ENCODE data around the gene COPS8. TPM values are rescaled to one million over a fixed set of nuclear protein-coding genes. Genes with fewer than 3 reads are reported as not detected.

The COPS8 gene
- total RNA-seq, 2 donors from 2014 or later = 66.3 to 72.7 TPM

- Histone ChIP-seq H3K4me1 (ENCODE audit: control insufficient read depth, insufficient read depth, low read length) (no peaks in the 10 kb centered on the region), H3K27me3 (ENCODE audit: control insufficient read depth, insufficient read depth, low read length, poor library complexity, severe bottlenecking) (peaks cover 11% of the 10 kb centered on the region), H3K36me3 (ENCODE audit: control insufficient read depth, insufficient read depth, low read length) (no peaks in the 10 kb centered on the region), H3K9ac (ENCODE audit: extremely low read depth, low read length, poor library complexity, severe bottlenecking) (no peak overlapping the region), H3K4me3 (ENCODE audit: low read length) (no peak overlapping the region), H3K27ac (ENCODE audit: low read depth, low read length) (no peak overlapping the region), H3K9me3 (ENCODE audit: control insufficient read depth, low read length) (peaks cover 13% of the 10 kb centered on the region)
- no peak overlapping the region for H3K27ac Mint-ChIP-seq
- peak; percentile 96 for DNase-seq
- 82 to 83% methylated on average over 13 to 24 of the region's 24 CpGs for WGBS, 2 experiments (ENCODE audit: insufficient coverage in 1 of 2, insufficient read length in 1 of 2)
- H3K36me3 Mint-ChIP-seq (ENCODE audit: low read depth) = no peaks in the 10 kb centered on the region
- no peaks in the 10 kb centered on the region for H3K4me1 Mint-ChIP-seq
- H3K27me3 Mint-ChIP-seq (ENCODE audit: insufficient read depth) = peaks cover 24% of the 10 kb centered on the region
- H3K9me3 Mint-ChIP-seq = peaks cover 11% of the 10 kb centered on the region
- peak; percentile 98 for TF ChIP-seq CTCF (conservative IDR thresholded peaks at IDR 0.05)
- no peak overlapping the region for H3K4me3 Mint-ChIP-seq
Observed at GRCh38 chr2:237072067-237072931, 13.4 kb upstream of the COPS8 start.

GRCh38 chr2:237073552-237073951 lies 12.1 kb upstream of the COPS8 start:
- Mint-ChIP-seq H3K27me3 (ENCODE audit: insufficient read depth) (peaks cover 11% of the 10 kb centered on the region), H3K27ac (no peak overlapping the region), H3K4me1 (no peaks in the 10 kb centered on the region), H3K9me3 (peaks cover 10% of the 10 kb centered on the region), H3K36me3 (ENCODE audit: low read depth) (no peaks in the 10 kb centered on the region), H3K4me3 (no peak overlapping the region)
- Histone ChIP-seq H3K9me3 (ENCODE audit: control insufficient read depth, low read length) (peaks cover 13% of the 10 kb centered on the region), H3K27ac (ENCODE audit: low read depth, low read length) (no peak overlapping the region), H3K4me3 (ENCODE audit: low read length) (no peak overlapping the region), H3K4me1 (ENCODE audit: control insufficient read depth, insufficient read depth, low read length) (no peaks in the 10 kb centered on the region), H3K9ac (ENCODE audit: extremely low read depth, low read length, poor library complexity, severe bottlenecking) (no peak overlapping the region), H3K36me3 (ENCODE audit: control insufficient read depth, insufficient read depth, low read length) (no peaks in the 10 kb centered on the region), H3K27me3 (ENCODE audit: control insufficient read depth, insufficient read depth, low read length, poor library complexity, severe bottlenecking) (no peaks in the 10 kb centered on the region)
- DNase-seq = peak; percentile 30
- TF ChIP-seq CTCF (conservative IDR thresholded peaks at IDR 0.05) = no peak
- WGBS, 2 experiments (ENCODE audit: insufficient coverage in 1 of 2, insufficient read length in 1 of 2) = 69 to 72% methylated on average over 4 of the region's 4 CpGs

- no peaks in the 10 kb centered on the region for H3K27me3 ChIP-seq (ENCODE audit: control insufficient read depth, insufficient read depth, low read length, poor library complexity, severe bottlenecking)
- H3K4me3 ChIP-seq (ENCODE audit: low read length) = no peak overlapping the region
- H3K9me3 ChIP-seq (ENCODE audit: control insufficient read depth, low read length) = peaks cover 13% of the 10 kb centered on the region
- no peak overlapping the region for H3K27ac Mint-ChIP-seq
- H3K27me3 Mint-ChIP-seq (ENCODE audit: insufficient read depth) = peaks cover 4% of the 10 kb centered on the region
- peak; percentile 14 for DNase-seq
- no peak for TF ChIP-seq CTCF (conservative IDR thresholded peaks at IDR 0.05)
- no peaks in the 10 kb centered on the region for H3K4me1 Mint-ChIP-seq
- no peak overlapping the region for H3K4me3 Mint-ChIP-seq
- no peaks in the 10 kb centered on the region for H3K36me3 ChIP-seq (ENCODE audit: control insufficient read depth, insufficient read depth, low read length)
- peaks cover 10% of the 10 kb centered on the region for H3K9me3 Mint-ChIP-seq
- H3K27ac ChIP-seq (ENCODE audit: low read depth, low read length) = no peak overlapping the region
- H3K36me3 Mint-ChIP-seq (ENCODE audit: low read depth) = no peaks in the 10 kb centered on the region
- H3K4me1 ChIP-seq (ENCODE audit: control insufficient read depth, insufficient read depth, low read length) = no peaks in the 10 kb centered on the region
- WGBS, 2 experiments (ENCODE audit: insufficient coverage in 1 of 2, insufficient read length in 1 of 2) = 90 to 92% methylated on average over 5 to 7 of the region's 7 CpGs
- H3K9ac ChIP-seq (ENCODE audit: extremely low read depth, low read length, poor library complexity, severe bottlenecking) = no peak overlapping the region
Observed at GRCh38 chr2:237074211-237074993, 11.3 kb upstream of the COPS8 start.
